ENCODE measurements around the gene PRDM8.
"Not testable (repeated sequence)": the region's sequence is repeated elsewhere in the genome, so short reads cannot be mapped to it uniquely, and the experiment has no call there.

PRDM8 gene

DNA sequence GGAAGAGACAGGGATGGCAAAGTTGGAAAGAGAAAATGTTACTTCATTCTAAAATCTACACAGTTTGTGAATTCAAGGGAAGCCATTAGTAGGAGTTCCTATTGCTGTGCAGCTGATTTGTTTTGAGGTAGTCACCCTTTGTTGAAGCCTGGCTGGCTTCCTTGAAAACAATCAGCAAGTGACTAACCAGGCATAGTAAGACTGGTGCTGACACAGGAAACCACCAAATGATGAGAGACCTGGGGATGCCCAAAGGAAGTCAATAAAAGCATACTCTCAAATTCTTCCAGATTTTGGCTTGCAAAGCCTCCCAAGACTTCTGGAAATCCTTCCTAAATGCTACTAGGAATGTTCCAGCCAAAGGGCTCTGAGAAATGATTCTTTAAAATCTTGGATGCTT is 23.9 kb upstream of the PRDM8 start:
- peak in 1 of 2 donors; percentile 61 for DNase-seq (ENCODE audit: low spot score in 2 of 2)
- Mint-ChIP-seq H3K27ac (peak overlapping the region; percentile 95), H3K4me3 (peak overlapping the region; percentile 49), H3K27me3 (no peaks in the 10 kb centered on the region), H3K36me3 (no peaks in the 10 kb centered on the region), H3K4me1 (peaks cover 48% of the 10 kb centered on the region), H3K9me3 (no peaks in the 10 kb centered on the region)
- ATAC-seq (ENCODE audit: low read depth): peak; percentile 93

DNA sequence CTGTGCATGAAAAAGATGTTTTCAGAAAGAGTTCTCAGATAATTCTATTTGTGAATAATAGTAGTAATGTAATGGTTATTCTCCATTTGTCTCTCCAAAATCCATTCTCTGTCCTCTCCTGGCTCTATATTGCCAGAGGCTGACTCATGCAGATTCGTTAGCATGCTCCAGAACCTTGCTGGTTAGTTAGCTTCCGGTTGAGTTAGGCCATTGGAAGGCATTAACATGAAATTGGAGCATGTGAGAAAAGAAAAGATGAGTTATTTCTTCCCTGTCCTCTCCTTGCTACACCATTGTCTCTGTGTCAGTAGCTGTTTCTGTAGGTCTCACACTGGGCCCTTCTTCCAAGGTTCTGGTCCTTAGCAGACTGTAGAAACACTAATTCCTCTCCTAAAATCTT is 23.5 kb upstream of the PRDM8 start:
- H3K27ac Mint-ChIP-seq: peak overlapping the region; percentile 95
- ATAC-seq (ENCODE audit: low read depth): no peak
- no peaks in the 10 kb centered on the region for H3K27me3 Mint-ChIP-seq
- no peaks in the 10 kb centered on the region for H3K9me3 Mint-ChIP-seq
- peaks cover 48% of the 10 kb centered on the region for H3K4me1 Mint-ChIP-seq
- H3K36me3 Mint-ChIP-seq: no peaks in the 10 kb centered on the region
- DNase-seq (ENCODE audit: low spot score in 2 of 2): no peak
- H3K4me3 Mint-ChIP-seq: peak overlapping the region; percentile 68

DNA sequence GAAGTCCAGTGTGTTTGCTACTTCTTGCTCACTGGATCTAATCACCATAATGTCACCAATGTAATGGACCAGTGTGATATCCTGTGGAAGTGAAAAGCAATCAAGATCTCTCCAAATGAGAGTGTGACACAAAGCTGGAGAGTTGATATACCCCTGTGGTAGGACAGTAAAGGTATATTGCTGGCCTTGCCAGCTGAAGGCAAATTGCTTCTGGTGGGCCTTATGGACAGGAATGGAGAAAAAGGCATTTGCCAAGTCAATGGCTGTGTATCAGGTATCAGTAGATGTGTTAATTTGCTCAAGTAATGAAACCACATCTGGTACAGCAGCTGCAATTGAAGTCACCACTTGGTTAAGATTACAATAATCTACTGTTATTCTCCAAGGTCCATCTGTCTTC is 19.5 kb upstream of the PRDM8 start:
- H3K36me3 Mint-ChIP-seq; DNase-seq (ENCODE audit: low spot score in 2 of 2); H3K4me3 Mint-ChIP-seq; H3K9me3 Mint-ChIP-seq; ATAC-seq (ENCODE audit: low read depth); H3K27me3 Mint-ChIP-seq: not testable (repeated sequence)
- Mint-ChIP-seq H3K4me1 (peaks cover 49% of the 10 kb centered on the region), H3K27ac (peak overlapping the region; percentile 55)

DNA sequence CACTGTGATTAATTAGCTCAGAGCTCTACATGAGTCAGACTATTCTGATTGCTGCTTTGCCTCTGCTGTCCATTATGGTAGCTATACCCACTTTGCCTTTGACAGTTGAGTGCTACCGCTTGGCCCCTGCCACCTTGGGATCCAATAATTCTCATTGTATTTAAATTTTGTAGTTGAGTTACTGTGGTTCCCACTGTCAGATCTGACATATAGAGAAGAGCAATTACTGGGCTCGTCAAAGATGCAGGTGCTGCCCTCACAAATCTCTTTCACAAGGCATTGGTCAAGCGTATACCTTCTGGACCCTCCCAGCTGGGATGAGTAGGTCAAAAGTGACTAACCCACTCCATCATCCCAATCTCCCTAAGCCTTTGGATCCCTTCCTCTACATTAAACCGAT is 18.3 kb upstream of the PRDM8 start:
- no peaks in the 10 kb centered on the region for H3K27me3 Mint-ChIP-seq
- peaks cover 3% of the 10 kb centered on the region for H3K36me3 Mint-ChIP-seq
- peak overlapping the region; percentile 51 for H3K27ac Mint-ChIP-seq
- no peak overlapping the region for H3K4me3 Mint-ChIP-seq
- ATAC-seq (ENCODE audit: low read depth) (no peak), DNase-seq (ENCODE audit: low spot score in 2 of 2) (no peak)
- peaks cover 5% of the 10 kb centered on the region for H3K9me3 Mint-ChIP-seq
- H3K4me1 Mint-ChIP-seq: peaks cover 45% of the 10 kb centered on the region

DNA sequence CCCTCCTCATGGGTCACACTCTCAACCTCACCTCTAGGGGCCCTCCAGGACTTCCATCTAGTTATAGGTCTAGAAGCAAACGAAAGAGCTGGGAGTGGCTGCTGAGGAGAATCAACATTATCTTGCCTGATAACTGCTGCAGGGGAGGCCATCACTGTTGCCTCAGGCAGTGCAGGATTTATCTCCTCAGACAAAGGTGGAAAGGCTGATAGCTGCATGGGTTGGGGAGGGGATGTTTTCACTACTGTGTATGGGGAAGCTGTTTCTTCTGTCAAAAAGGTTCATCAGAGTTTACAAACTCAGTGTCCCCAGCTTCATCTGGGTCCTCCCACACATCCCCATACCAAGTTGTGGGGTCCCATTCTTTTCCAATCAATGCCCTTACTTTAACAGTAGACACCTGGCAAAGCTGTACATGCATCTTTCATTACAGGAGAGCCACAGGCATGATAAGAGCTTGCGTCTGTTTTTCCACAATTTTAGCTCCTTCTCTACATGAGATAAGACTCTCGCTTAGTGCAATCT is 17.6 kb upstream of the PRDM8 start:
- peaks cover 3% of the 10 kb centered on the region for H3K36me3 Mint-ChIP-seq
- H3K27me3 Mint-ChIP-seq: no peaks in the 10 kb centered on the region
- ATAC-seq (ENCODE audit: low read depth) (no peak), DNase-seq (ENCODE audit: low spot score in 2 of 2) (no peak)
- H3K9me3 Mint-ChIP-seq: peaks cover 5% of the 10 kb centered on the region
- H3K4me1 Mint-ChIP-seq: peaks cover 38% of the 10 kb centered on the region
- peak overlapping the region; percentile 51 for H3K27ac Mint-ChIP-seq
- H3K4me3 Mint-ChIP-seq: no peak overlapping the region

DNA sequence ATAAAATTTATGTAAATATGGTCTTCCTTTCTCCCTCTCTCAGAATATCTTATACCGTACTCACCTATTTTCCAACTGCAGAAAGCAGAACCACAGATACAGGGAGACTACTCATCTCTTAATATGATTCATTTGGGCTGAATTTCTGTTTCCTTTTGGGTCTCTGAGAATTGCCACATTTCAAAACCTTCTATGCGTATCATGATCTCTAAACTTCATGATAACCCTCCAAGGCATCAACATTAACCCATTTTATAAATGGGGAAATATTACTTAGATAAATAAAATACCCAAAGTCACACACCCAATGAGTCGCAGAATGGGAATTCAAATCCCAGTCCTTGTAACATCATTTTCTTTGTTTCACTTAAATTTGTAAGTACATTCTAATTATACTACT is 16.6 kb upstream of the PRDM8 start:
- Mint-ChIP-seq H3K4me1 (peaks cover 36% of the 10 kb centered on the region), H3K27me3 (no peaks in the 10 kb centered on the region), H3K4me3 (no peak overlapping the region), H3K9me3 (peaks cover 5% of the 10 kb centered on the region), H3K27ac (peak overlapping the region; percentile 14), H3K36me3 (peaks cover 3% of the 10 kb centered on the region)
- ATAC-seq (ENCODE audit: low read depth) (no peak), DNase-seq (ENCODE audit: low spot score in 2 of 2) (no peak)

DNA sequence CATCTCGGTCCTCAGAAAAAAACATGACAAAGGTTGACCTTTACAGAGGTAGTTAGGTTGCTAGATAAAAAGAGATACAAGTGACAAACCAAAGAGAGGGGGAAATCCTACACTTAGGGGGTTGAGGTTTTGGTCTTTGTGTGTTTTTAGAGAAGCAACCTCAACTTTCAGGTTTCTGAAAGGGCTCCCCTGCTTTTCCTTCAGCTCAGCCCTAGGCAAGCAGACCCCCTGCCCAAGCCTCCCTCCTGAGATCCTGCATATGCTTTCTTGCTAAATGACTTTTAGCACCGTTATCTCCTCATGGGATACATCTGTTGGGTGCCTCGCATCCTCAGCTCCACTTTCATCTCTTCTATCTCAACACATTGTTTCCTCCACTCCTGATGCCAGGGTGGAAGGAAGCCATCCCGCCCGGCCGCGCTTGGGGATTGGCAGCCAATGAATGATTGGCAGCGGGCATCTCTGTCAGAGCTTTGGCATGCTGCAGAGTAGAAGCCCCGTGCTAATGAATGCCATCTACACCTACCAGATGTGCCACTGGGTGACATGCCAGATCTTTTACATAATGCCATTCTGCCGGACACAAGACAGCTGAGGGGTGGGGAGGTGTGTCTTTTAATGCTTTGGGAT is 15.0 kb upstream of the PRDM8 start:
- Mint-ChIP-seq H3K4me1 (peaks cover 29% of the 10 kb centered on the region), H3K9me3 (peaks cover 5% of the 10 kb centered on the region), H3K4me3 (peak overlapping the region; percentile 96), H3K27me3 (no peaks in the 10 kb centered on the region), H3K36me3 (peaks cover 3% of the 10 kb centered on the region), H3K27ac (peak overlapping the region; percentile 99)
- ATAC-seq (ENCODE audit: low read depth): peak; percentile 38
- no peak for DNase-seq (ENCODE audit: low spot score in 2 of 2)

DNA sequence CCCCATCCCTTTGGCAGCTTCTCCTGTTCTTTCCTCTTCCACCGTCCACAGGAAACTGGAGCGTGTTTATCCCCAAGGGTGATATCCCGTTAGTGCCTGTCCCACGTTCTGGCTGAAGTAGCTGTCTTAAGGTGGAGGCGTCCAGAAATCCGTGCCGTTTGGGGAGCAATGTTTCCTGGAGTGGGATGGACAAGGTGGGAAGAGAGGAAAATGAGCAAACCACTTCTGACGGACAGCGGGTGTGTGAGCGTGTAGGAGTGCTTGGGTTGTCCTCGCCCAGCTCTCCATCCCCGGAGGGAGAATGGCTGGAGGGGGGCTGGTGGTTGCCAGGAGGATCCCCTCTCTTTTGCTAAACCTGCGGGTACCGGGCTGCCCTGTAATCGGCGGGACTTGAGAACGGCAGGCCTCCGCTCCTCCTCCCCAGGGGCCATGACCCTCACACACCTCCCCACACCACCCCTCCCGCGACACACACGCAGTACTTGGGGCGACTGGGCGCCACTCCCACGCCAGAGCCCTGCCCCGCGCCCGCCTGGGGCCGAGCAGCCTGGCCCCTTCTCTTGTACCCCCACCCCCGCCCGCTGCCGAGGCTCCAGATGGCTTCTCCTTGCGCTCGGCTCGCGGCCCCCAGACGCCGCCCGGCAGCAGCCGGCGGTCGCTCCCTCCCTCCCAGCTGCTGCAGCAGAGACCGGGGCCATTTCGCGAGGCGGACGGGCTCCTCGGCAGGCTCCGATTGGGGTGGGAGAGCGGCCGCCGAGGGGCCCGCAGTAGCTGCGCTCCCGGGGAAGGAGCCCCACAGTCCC is 13.9 kb upstream of the PRDM8 start:
- Mint-ChIP-seq H3K4me1 (peaks cover 27% of the 10 kb centered on the region), H3K9me3 (peaks cover 5% of the 10 kb centered on the region), H3K36me3 (peaks cover 3% of the 10 kb centered on the region), H3K27me3 (no peaks in the 10 kb centered on the region), H3K27ac (peak overlapping the region; percentile 99), H3K4me3 (peak overlapping the region; percentile 96)
- DNase-seq (ENCODE audit: low spot score in 2 of 2): no peak
- peak; percentile 45 for ATAC-seq (ENCODE audit: low read depth)

DNA sequence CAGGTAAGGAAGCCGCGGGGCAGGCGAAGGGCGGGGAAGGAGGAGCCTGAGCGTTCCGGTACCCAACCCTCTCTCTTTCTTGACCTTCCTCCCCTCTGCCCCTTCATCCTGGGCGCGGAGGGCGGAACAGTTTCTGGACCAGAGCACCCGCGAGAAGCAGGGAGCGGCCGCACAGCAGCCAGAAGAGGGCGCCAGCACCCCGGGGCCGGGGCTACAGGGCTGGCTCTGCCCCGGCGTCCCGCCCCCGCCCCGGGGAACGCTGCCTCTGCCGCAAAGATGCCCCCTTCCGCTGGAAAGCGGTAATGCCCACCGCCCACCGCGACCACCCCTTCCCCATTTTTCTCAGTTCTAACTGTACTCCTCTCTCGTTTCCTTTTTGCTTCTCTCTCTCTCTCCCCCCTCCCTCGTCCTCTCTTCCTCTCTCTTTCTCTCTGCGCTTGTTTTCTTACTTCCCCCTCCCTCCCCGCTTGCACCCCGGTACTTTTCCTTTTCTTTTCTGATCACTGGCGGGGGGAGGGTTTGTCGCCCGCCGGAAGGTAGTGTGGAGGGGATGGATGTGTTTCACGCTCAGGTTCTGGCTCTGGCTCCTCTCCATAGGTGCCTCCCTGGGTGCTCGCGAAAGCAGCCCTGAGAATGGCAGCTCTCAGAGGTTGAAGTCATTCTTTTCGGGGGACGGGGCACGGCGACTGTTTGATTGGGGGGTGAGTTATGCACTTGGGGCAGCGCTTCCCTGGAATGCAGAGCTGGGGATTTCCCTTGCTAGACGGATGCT is 13.1 kb upstream of the PRDM8 start:
- peaks cover 2% of the 10 kb centered on the region for H3K36me3 Mint-ChIP-seq
- H3K27me3 Mint-ChIP-seq: no peaks in the 10 kb centered on the region
- DNase-seq (ENCODE audit: low spot score in 2 of 2) (peak; percentile 97 to 99), ATAC-seq (ENCODE audit: low read depth) (peak; percentile 83)
- peaks cover 27% of the 10 kb centered on the region for H3K4me1 Mint-ChIP-seq
- H3K27ac Mint-ChIP-seq: peak overlapping the region; percentile 99
- peaks cover 4% of the 10 kb centered on the region for H3K9me3 Mint-ChIP-seq
- H3K4me3 Mint-ChIP-seq: peak overlapping the region; percentile 96

DNA sequence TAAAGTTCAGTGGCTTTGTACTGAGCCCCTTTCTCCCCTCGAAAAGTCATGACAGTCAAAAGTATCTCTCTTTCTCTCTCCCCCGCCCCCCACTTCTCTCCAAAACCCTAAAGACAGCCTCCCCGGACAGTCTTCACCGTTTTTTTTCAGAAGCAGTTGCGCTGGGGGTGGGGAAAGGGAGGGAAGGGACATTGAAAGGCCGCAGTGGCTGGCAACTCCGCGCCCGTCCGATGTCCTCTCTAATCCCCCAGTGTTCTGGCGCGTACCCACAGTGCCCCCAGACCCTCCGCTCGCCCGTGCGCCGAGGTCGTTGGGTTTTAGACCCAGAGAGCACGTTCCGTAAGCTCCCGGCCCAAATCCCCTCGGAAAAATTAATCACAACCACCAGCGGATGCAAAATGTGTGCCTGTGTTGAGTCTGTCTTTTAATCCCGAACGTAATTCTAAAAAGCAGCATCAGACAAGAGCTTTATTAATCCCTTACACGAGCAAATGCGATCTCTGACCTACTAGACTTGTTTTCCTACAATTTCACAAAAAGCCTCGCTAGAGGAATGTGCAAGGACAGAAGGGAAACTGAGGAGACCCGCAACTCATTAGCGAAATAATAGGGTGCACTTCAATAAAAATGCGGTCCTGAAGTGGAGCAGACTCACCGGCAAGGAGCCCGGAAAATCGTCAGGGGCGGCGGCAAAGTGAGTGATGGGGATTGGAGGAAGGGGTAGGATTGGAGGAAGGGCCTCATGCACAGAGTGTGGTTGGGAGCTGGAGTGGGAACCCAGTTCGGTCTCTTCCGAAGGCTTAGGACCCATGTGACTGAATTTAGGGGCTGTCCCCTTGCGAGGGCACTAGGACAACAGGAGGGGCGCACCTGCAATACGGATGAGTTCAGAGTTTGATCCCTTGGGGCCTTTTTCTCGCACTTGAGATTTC is 12.2 kb upstream of the PRDM8 start:
- H3K4me3 Mint-ChIP-seq: peak overlapping the region; percentile 96
- H3K27me3 Mint-ChIP-seq: no peaks in the 10 kb centered on the region
- DNase-seq (ENCODE audit: low spot score in 2 of 2) (no peak), ATAC-seq (ENCODE audit: low read depth) (no peak)
- H3K4me1 Mint-ChIP-seq: peaks cover 27% of the 10 kb centered on the region
- peak overlapping the region; percentile 99 for H3K27ac Mint-ChIP-seq
- no peaks in the 10 kb centered on the region for H3K9me3 Mint-ChIP-seq
- peaks cover 2% of the 10 kb centered on the region for H3K36me3 Mint-ChIP-seq

DNA sequence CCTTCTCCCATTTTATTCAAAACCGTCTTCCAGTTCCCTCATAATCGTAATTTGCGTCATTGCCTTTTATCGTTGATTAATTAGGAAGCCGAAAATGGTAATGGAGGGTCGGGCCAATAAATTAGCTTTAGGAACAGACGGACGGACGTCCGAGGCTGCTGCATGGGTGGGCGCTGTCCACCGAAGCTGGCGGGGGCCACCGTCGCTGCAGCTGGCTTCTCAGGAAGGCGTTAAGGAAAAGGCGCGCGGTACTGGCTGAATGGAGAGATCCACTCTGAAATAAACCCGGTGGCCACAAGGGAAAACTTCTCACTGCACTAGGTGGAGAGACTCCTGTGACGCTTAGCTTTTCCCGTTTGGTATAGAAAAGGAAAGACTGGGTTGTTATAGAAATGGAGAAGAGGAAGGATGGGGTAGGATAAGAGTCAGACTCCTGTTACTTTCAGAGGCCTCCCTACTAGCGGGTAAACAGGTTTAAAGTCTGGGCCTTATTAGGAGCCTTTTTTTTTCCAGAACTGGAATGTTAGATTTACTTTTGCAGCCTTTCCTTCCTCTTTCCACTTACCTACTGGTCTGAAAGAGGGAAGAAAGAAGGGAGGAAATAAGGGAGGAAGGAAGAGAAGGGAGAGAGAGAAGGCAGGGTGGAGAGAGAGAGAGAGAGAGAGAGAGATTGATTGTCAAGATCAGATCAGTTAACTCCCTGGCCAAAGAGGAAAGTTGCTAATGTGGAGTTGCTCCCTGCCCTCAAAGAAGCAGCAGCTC is 11.3 kb upstream of the PRDM8 start:
- Mint-ChIP-seq H3K4me1 (peaks cover 26% of the 10 kb centered on the region), H3K4me3 (peak overlapping the region; percentile 96), H3K36me3 (peaks cover 3% of the 10 kb centered on the region), H3K9me3 (no peaks in the 10 kb centered on the region), H3K27me3 (no peaks in the 10 kb centered on the region), H3K27ac (peak overlapping the region; percentile 99)
- DNase-seq (ENCODE audit: low spot score in 2 of 2) (no peak), ATAC-seq (ENCODE audit: low read depth) (no peak)

DNA sequence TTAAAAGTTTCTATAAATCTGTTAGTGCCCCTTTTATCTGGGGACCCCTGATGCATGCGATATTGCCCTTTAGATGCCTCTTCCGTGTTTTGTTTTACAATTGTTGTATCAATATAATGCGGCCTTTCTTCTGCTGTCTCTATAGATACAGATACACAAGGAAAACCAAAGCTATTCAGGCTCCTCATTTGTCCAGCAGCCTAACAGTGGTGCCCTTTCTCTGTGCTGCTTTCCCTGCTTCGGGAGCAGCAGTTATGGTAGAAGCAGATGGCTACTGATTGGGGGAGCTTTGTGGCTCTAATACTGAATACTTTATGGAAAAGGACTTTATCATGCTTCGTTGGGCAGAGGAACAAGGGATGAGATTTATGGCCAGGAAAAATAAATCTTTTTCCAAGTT is 10.6 kb upstream of the PRDM8 start:
- H3K27ac Mint-ChIP-seq: peak overlapping the region; percentile 99
- no peaks in the 10 kb centered on the region for H3K27me3 Mint-ChIP-seq
- H3K4me3 Mint-ChIP-seq: no peak overlapping the region

DNA sequence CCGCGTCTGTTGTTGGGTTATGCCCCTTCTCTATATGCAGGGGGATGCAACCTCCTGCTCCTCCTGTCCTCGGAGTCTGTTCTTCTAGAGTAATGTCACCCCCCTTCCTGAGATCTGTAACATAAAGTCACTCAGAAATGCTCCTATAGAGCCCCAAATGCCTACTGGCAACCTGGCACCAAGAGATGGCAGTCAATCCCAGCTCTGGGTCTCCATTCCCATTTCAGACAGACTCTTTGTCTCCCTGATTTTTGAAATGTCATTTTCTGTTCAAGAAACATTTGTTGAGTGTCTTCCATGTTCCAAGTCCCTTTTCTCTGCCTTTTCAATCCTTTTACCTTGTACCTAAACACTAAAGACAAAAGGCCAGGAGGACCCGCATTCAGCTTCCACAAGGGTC is 9.6 kb upstream of the PRDM8 start:
- DNase-seq (ENCODE audit: low spot score in 2 of 2) (no peak), ATAC-seq (ENCODE audit: low read depth) (no peak)
- peaks cover 16% of the 10 kb centered on the region for H3K4me1 Mint-ChIP-seq
- peaks cover 13% of the 10 kb centered on the region for H3K36me3 Mint-ChIP-seq
- H3K4me3 Mint-ChIP-seq: no peak overlapping the region
- H3K27me3 Mint-ChIP-seq: no peaks in the 10 kb centered on the region
- no peaks in the 10 kb centered on the region for H3K9me3 Mint-ChIP-seq
- H3K27ac Mint-ChIP-seq: peak overlapping the region; percentile 30

More for the DNA sequence above, 10.6 kb upstream of the PRDM8 start:
- Mint-ChIP-seq H3K4me1 (peaks cover 25% of the 10 kb centered on the region), H3K9me3 (no peaks in the 10 kb centered on the region), H3K36me3 (peaks cover 5% of the 10 kb centered on the region)
- no peak for ATAC-seq (ENCODE audit: low read depth)
- no peak for DNase-seq (ENCODE audit: low spot score in 2 of 2)
